HepG2 (cell line): Measurements from ENCODE around the gene GCNT2. TPM values are rescaled to one million over a fixed set of nuclear protein-coding genes. Genes with fewer than 3 reads are reported as not detected.

Experiments used
- ATAC-seq: fragments of 200-7000 bp; cut with Tn5 transposase; 3 replicates; pipeline ENCODE4 v1.9.1; 2020; ENCODE audit warnings: mild to moderate bottlenecking, moderate library complexity
- BruUV-seq: library from RNA; stranded (reverse); fragments of 400-500 nt; replicated peaks from 2 replicates; lab custom pipeline; 2021; lab: Mats Ljungman, UMichigan
- CTCF ChIA-PET: fragments of 300-600 bp; formaldehyde crosslinking; extraction: SDS; loops from one replicate; lab custom pipeline; 2021; ENCODE audit warnings: low total read pairs, inconsistent platforms, low intra/inter-chr PET ratio; lab: Yijun Ruan, JAX
- POLR2A ChIA-PET: fragments of 350-600 bp; sonication (Branson Sonifier 250); formaldehyde crosslinking; loops from one replicate; lab custom pipeline; 2020; ENCODE audit warnings: antibody characterized with exemption, inconsistent platforms; lab: Yijun Ruan, JAX
- DNase-seq: peaks from one replicate; pipeline ENCODE4 v3.0.0-alpha.2; 2015; ENCODE audit warnings: low spot score
- FAIRE-seq: peaks from 3 replicates; lab custom pipeline; 2011; peaks lifted over from hg19 to GRCh38; lab: Jason Lieb, UNC
- H2AFZ ChIP-seq: one replicate; pipeline ENCODE4 v1.6.1; 2011; ENCODE audit warnings: low read length, inconsistent platforms
- H3K27ac ChIP-seq: fragments of 300-600 bp; 3 replicates; pipeline ENCODE4 v1.8.0; 2011; ENCODE audit warnings: mixed run types, mild to moderate bottlenecking, mixed read lengths, low read length, inconsistent platforms; ENCODE audit not compliant: insufficient read depth; ENCODE audit errors: extremely low read length
- H3K27me3 ChIP-seq, 2 experiments: fragments of 200-600 bp in 1 of 2; 2 replicates in 1 of 2; 3 replicates in 1 of 2; pipeline versions ENCODE4 v1.6.0 to v1.8.0; 2011; ENCODE audit warnings: low read length in 2 of 2, mild to moderate bottlenecking in 2 of 2, moderate library complexity in 2 of 2, inconsistent platforms in 1 of 2; ENCODE audit not compliant: insufficient read depth in 2 of 2, control insufficient read depth in 1 of 2
- H3K36me3 ChIP-seq, 2 experiments: fragments of 200-600 bp in 1 of 2; replicated peaks in 1 of 2; 2 replicates in 1 of 2; 3 replicates in 1 of 2; pipeline versions ENCODE4 v1.5.1 to v1.8.0; 2011; ENCODE audit warnings: low read length in 2 of 2, inconsistent platforms in 1 of 2; ENCODE audit not compliant: insufficient read depth in 2 of 2, control insufficient read depth in 1 of 2
- H3K4me1 ChIP-seq: 2 replicates; pipeline ENCODE4 v1.5.1; 2012; ENCODE audit warnings: low read length, inconsistent platforms; ENCODE audit not compliant: insufficient read depth
- H3K4me2 ChIP-seq: 2 replicates; pipeline ENCODE4 v1.6.0; 2011; ENCODE audit warnings: low read depth, low read length, inconsistent platforms
- H3K4me3 ChIP-seq, 3 experiments: fragments of 200-600 bp in 1 of 3; sonication (generic), shearing (Covaris generic) in 1 of 3; replicated peaks in 1 of 3; 2 replicates each; pipeline ENCODE4 v1.5.1; 2011 to 2016; ENCODE audit warnings: low read length in 3 of 3, inconsistent platforms in 2 of 3, low read depth in 2 of 3, mild to moderate bottlenecking in 2 of 3, control low read depth in 1 of 3, mixed read lengths in 1 of 3; ENCODE audit not compliant: insufficient read depth in 1 of 3
- H3K79me2 ChIP-seq: one replicate; pipeline ENCODE4 v1.6.1; 2011; ENCODE audit warnings: low read length, inconsistent platforms; ENCODE audit not compliant: insufficient read depth
- H3K9ac ChIP-seq: 2 replicates; pipeline ENCODE4 v1.6.0; 2011; ENCODE audit warnings: mild to moderate bottlenecking, low read depth, low read length, inconsistent platforms; ENCODE audit not compliant: insufficient read depth
- H3K9me3 ChIP-seq: 2 replicates; pipeline ENCODE4 v1.5.1; 2012; ENCODE audit warnings: mild to moderate bottlenecking, low read length
- H4K20me1 ChIP-seq: 2 replicates; pipeline ENCODE4 v1.6.0; 2011; ENCODE audit warnings: inconsistent platforms, mild to moderate bottlenecking, low read length, moderate library complexity; ENCODE audit not compliant: insufficient read depth
- AKAP8 ChIP-seq: sonication (generic); formaldehyde crosslinking; IDR thresholded peaks from 2 replicates; pipeline ENCODE4 v1.5.1; 2020; ENCODE audit warnings: mild to moderate bottlenecking, missing genetic modification reagents
- CTCF ChIP-seq: sonication (generic); formaldehyde crosslinking; IDR thresholded peaks from 2 replicates; pipeline ENCODE4 v1.5.0; 2020; ENCODE audit warnings: mild to moderate bottlenecking, missing genetic modification reagents, moderate library complexity
- MTA3 ChIP-seq: sonication (generic); formaldehyde crosslinking; IDR thresholded peaks from 2 replicates; pipeline ENCODE4 v1.4.0; 2020; ENCODE audit warnings: missing genetic modification reagents
- PCBP1 ChIP-seq: fragments of 200-400 bp; formaldehyde crosslinking; IDR thresholded peaks from 2 replicates; pipeline ENCODE4 v1.6.1; 2017; ENCODE audit warnings: mild to moderate bottlenecking, low read depth, low read length, borderline replicate concordance
- PHF21A ChIP-seq: sonication (generic); formaldehyde crosslinking; IDR thresholded peaks from 2 replicates; pipeline ENCODE4 v1.5.0; 2020; ENCODE audit warnings: mild to moderate bottlenecking, missing genetic modification reagents
- RAD21 ChIP-seq: fragments of 450-650 bp; formaldehyde crosslinking; IDR thresholded peaks from 2 replicates; pipeline ENCODE4 v1.5.0; 2020; ENCODE audit warnings: mild to moderate bottlenecking
- SMC3 ChIP-seq: IDR thresholded peaks from 2 replicates; pipeline ENCODE4 v1.6.1; 2011; ENCODE audit warnings: low read length, improper control_type of control experiment
- STAG1 ChIP-seq: sonication (generic); formaldehyde crosslinking; IDR thresholded peaks from 2 replicates; pipeline ENCODE4 v1.4.0; 2020; ENCODE audit warnings: missing genetic modification reagents
- TBP ChIP-seq: sonication (generic); formaldehyde crosslinking; IDR thresholded peaks from 2 replicates; pipeline ENCODE4 v1.5.0; 2020; ENCODE audit warnings: missing genetic modification reagents
- TEAD3 ChIP-seq: optimal IDR thresholded peaks from 2 replicates; pipeline ENCODE3; 2016; ENCODE audit warnings: borderline replicate concordance
- TMF1 ChIP-seq: sonication (generic); formaldehyde crosslinking; IDR thresholded peaks from 2 replicates; pipeline ENCODE4 v1.8.1; 2022; ENCODE audit warnings: low read depth, missing genetic modification reagents
- ZNF44 ChIP-seq: sonication (generic); formaldehyde crosslinking; IDR thresholded peaks from 2 replicates; pipeline ENCODE4 v1.5.1; 2020; ENCODE audit warnings: mild to moderate bottlenecking, missing genetic modification reagents
- WGBS: methylation state at CpG from one replicate; pipeline ENCODE4 v1.1.6; 2017; ENCODE audit warnings: low lambda C conversion rate; 5-methylcytosine and 5-hydroxymethylcytosine counted together
- in situ Hi-C: cut with HindIII; loops from 2 replicates; pipeline ENCODE4 v1.10.0; 2017; ENCODE audit warnings: low pct_unique_long_range_greater_than_20kb; ENCODE audit not compliant: extremely low pct_ligation_motif_present
- intact Hi-C: fragments of 100-400 bp; cut with micrococcal nuclease; formaldehyde crosslinking; loops from one replicate; pipeline ENCODE4 v1.10.0; 2022; ENCODE audit not compliant: unreplicated experiment
- polyA plus RNA-seq, 8 experiments: library from polyadenylated mRNA; depleted of rRNA in 3 of 8; stranded (reverse) in 7 of 8; unstranded in 1 of 8; fragments of >200 nt; fragmentation: Illumina TruSeq in 4 of 8; extraction: Trizol in 4 of 8; gene quantifications; 2 replicates each; pipeline versions ENCODE4 v1.2.1 to v1.2.3, GENCODE V29; 2011 to 2016; ENCODE audit warnings: low read depth in 4 of 8, missing spikeins in 1 of 8, mixed read lengths in 1 of 8; ENCODE audit not compliant: insufficient read depth in 1 of 8
- total RNA-seq, 5 experiments: library from RNA; depleted of rRNA; stranded (reverse); fragments of >200 nt; fragmentation: Illumina TruSeq; extraction: Trizol; gene quantifications; 2 replicates each; pipeline ENCODE4 v1.2.3, GENCODE V29; 2016; ENCODE audit warnings: low read depth in 1 of 5
- TF ChIP-seq, protein P1 (sequence below): sonication (generic); formaldehyde crosslinking; IDR thresholded peaks from 2 replicates; pipeline ENCODE4 v1.4.0; 2020; ENCODE audit warnings: missing genetic modification reagents, borderline replicate concordance
- TF ChIP-seq, protein P2 (sequence below): sonication (generic); formaldehyde crosslinking; IDR thresholded peaks from 2 replicates; pipeline ENCODE4 v1.5.1; 2020; ENCODE audit warnings: missing genetic modification reagents, mild to moderate bottlenecking, borderline replicate concordance

Gene GCNT2
- total and polyA plus RNA-seq, 2 of the 13 experiments (the other 11 are each of a cell fraction or from before 2014, with no cell fraction given): 11.8 to 31.9 TPM

GRCh38 chr6:10478187-10479040 is 42.7 kb upstream of the GCNT2 start:
- H3K9me3 ChIP-seq: no peaks in the 10 kb centered on the region
- POLR2A ChIA-PET: interaction anchor here (0.6 to 2.2 kb wide), 5 partner anchors 27 to 259 kb away, joined by 3 to 14 read pairs (median 4); partner anchors contain the start of genes C6orf52 and PAK1IP1
- FAIRE-seq (peak; percentile 80), DNase-seq (peak; percentile 58), ATAC-seq (peak; percentile 67)
- no peak overlapping the region for H3K4me3 ChIP-seq
- peaks cover 0 to 7% of the 10 kb centered on the region in 2 experiments; a peak in 1 of 5 replicates for H3K27me3 ChIP-seq
- CTCF ChIA-PET: interaction anchor here (1.0 to 3.5 kb wide), 3 partner anchors 26 to 322 kb away, joined by 4 to 41 read pairs (median 7); no protein-coding TSS in a partner anchor
- no peak overlapping the region for H2AFZ ChIP-seq
- intact Hi-C loops (loop anchor here (1.0 to 2.0 kb wide), 4 partner anchors 26 to 323 kb away; no protein-coding TSS in a partner anchor), in situ Hi-C loops (loop anchor here (5.0 to 25.0 kb wide), 2 partner anchors 324 to 584 kb away; no protein-coding TSS in a partner anchor)
- WGBS: 33% methylated on average over 10 of the region's 10 CpGs
- H3K36me3 ChIP-seq: no peaks in the 10 kb centered on the region
- TF ChIP-seq STAG1 (CRISPR knock-in tag): peak; percentile 92
- TF ChIP-seq, protein P1, sequence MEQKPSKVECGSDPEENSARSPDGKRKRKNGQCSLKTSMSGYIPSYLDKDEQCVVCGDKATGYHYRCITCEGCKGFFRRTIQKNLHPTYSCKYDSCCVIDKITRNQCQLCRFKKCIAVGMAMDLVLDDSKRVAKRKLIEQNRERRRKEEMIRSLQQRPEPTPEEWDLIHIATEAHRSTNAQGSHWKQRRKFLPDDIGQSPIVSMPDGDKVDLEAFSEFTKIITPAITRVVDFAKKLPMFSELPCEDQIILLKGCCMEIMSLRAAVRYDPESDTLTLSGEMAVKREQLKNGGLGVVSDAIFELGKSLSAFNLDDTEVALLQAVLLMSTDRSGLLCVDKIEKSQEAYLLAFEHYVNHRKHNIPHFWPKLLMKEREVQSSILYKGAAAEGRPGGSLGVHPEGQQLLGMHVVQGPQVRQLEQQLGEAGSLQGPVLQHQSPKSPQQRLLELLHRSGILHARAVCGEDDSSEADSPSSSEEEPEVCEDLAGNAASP (CRISPR knock-in tag): 0 out of 2 replicates have a peak, but pooled peaks have one; percentile 16
- TF ChIP-seq TMF1 (CRISPR knock-in tag): no peak
- TF ChIP-seq TBP: no peak
- no peak for TF ChIP-seq PCBP1
- TF ChIP-seq SMC3: peak; percentile 76
- TF ChIP-seq MTA3 (CRISPR knock-in tag): no peak
- TF ChIP-seq AKAP8 (CRISPR knock-in tag): no peak
- TF ChIP-seq, protein P2, sequence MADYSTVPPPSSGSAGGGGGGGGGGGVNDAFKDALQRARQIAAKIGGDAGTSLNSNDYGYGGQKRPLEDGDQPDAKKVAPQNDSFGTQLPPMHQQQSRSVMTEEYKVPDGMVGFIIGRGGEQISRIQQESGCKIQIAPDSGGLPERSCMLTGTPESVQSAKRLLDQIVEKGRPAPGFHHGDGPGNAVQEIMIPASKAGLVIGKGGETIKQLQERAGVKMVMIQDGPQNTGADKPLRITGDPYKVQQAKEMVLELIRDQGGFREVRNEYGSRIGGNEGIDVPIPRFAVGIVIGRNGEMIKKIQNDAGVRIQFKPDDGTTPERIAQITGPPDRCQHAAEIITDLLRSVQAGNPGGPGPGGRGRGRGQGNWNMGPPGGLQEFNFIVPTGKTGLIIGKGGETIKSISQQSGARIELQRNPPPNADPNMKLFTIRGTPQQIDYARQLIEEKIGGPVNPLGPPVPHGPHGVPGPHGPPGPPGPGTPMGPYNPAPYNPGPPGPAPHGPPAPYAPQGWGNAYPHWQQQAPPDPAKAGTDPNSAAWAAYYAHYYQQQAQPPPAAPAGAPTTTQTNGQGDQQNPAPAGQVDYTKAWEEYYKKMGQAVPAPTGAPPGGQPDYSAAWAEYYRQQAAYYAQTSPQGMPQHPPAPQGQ: no peak
- peak; percentile 54; the same call in 1 of the 2 replicates for TF ChIP-seq RAD21
- 0 out of 2 replicates have a peak, but pooled peaks have one; percentile 22 for TF ChIP-seq PHF21A (CRISPR knock-in tag)
- TF ChIP-seq TEAD3: peak; percentile 24
- peak; percentile 78 for TF ChIP-seq CTCF
- no peak for TF ChIP-seq ZNF44 (CRISPR knock-in tag)
- H3K4me1 ChIP-seq: no peaks in the 10 kb centered on the region
- H3K9ac ChIP-seq: no peak overlapping the region
- no peaks in the 10 kb centered on the region for H3K79me2 ChIP-seq
- no peak overlapping the region for H3K27ac ChIP-seq
- H3K4me2 ChIP-seq: no peak overlapping the region
- no peaks in the 10 kb centered on the region for H4K20me1 ChIP-seq
- BruUV-seq: no TSS peak
